GM23338 (cell line): ENCODE results near the gene OR4D6.

Experiments
- CREB1 ChIP-seq: fragments of 250-450 bp; sonication (Bioruptor Pico); IDR thresholded peaks from 2 replicates; pipeline ENCODE4 v1.5.0; 2020; ENCODE audit warnings: low read depth, mild to moderate bottlenecking, moderate library complexity
- CTCF ChIP-seq, 2 experiments: fragments of 200-600 bp in 1 of 2; sonication (generic) in 1 of 2; conservative IDR thresholded peaks; 2 replicates each; pipeline versions ENCODE4 v1.5.1 to v1.6.1; 2016 to 2017; ENCODE audit warnings: antibody characterized with exemption in 2 of 2, low read depth in 2 of 2, mild to moderate bottlenecking in 2 of 2, moderate library complexity in 1 of 2
- ETS1 ChIP-seq: IDR thresholded peaks from 2 replicates; pipeline ENCODE4 v1.6.1; 2016; ENCODE audit warnings: antibody characterized with exemption
- EZH2 ChIP-seq: fragments of 200-600 bp; sonication (generic); IDR thresholded peaks from one replicate; pipeline ENCODE4 v1.8.0; 2017; ENCODE audit warnings: antibody characterized with exemption, mild to moderate bottlenecking, low read depth; ENCODE audit not compliant: unreplicated experiment
- EZH2phosphoT487 ChIP-seq: fragments of 200-600 bp; sonication (generic); IDR thresholded peaks from one replicate; pipeline ENCODE4 v1.8.1; 2018; ENCODE audit warnings: antibody characterized with exemption; ENCODE audit not compliant: unreplicated experiment
- JUNB ChIP-seq: IDR thresholded peaks from one replicate; pipeline ENCODE4 v1.6.1; 2016; ENCODE audit warnings: antibody characterized with exemption; ENCODE audit not compliant: unreplicated experiment
- NANOG ChIP-seq: IDR thresholded peaks from 2 replicates; pipeline ENCODE4 v1.6.1; 2016; ENCODE audit warnings: antibody characterized with exemption, borderline replicate concordance
- POLR2AphosphoS5 ChIP-seq: IDR thresholded peaks from 2 replicates; pipeline ENCODE4 v1.6.1; 2016; ENCODE audit warnings: antibody characterized with exemption, low read depth
- REST ChIP-seq: IDR thresholded peaks from one replicate; pipeline ENCODE4 v1.6.1; 2018; ENCODE audit warnings: antibody characterized with exemption; ENCODE audit not compliant: unreplicated experiment
- STAT1 ChIP-seq: IDR thresholded peaks from one replicate; pipeline ENCODE4 v1.6.1; 2016; ENCODE audit warnings: antibody characterized with exemption; ENCODE audit not compliant: unreplicated experiment
- ZNF114 ChIP-seq: fragments of 250-450 bp; sonication (Bioruptor Pico); IDR thresholded peaks from 2 replicates; pipeline ENCODE4 v1.5.0; 2020; ENCODE audit warnings: mild to moderate bottlenecking, moderate library complexity
- ZNF331 ChIP-seq: fragments of 250-450 bp; sonication (Bioruptor Pico); IDR thresholded peaks from 2 replicates; pipeline ENCODE4 v1.5.0; 2020; ENCODE audit warnings: low read depth, mild to moderate bottlenecking, moderate library complexity
- ZNF462 ChIP-seq: fragments of 250-450 bp; sonication (Bioruptor Pico); IDR thresholded peaks from 2 replicates; pipeline ENCODE4 v1.5.0; 2020; ENCODE audit warnings: mild to moderate bottlenecking, moderate library complexity

- TF ChIP-seq CTCF (conservative IDR thresholded peaks at IDR 0.05; ENCODE audit: low read depth in 2 of 2) (no peak), POLR2AphosphoS5 (no peak), REST (no peak), EZH2phosphoT487 (no peak), EZH2 (no peak), CREB1 (CRISPR knock-in tag) (no peak), ZNF331 (no peak), ETS1 (no peak), ZNF114 (no peak), JUNB (no peak), NANOG (no peak), STAT1 (no peak), ZNF462 (CRISPR knock-in tag) (no peak)
Measured at GRCh38 chr11:59473015-59473414, 16.3 kb downstream of the OR4D6 start, which contains the start of gene OR4D10.
